ENCODE results near the gene ABCC8. TPM values are rescaled to one million over a fixed set of nuclear protein-coding genes. Genes with fewer than 3 reads are reported as not detected.

ABCC8 gene
- total RNA-seq, 1 experiment from 2014 or later, result 2.4 TPM

DNA sequence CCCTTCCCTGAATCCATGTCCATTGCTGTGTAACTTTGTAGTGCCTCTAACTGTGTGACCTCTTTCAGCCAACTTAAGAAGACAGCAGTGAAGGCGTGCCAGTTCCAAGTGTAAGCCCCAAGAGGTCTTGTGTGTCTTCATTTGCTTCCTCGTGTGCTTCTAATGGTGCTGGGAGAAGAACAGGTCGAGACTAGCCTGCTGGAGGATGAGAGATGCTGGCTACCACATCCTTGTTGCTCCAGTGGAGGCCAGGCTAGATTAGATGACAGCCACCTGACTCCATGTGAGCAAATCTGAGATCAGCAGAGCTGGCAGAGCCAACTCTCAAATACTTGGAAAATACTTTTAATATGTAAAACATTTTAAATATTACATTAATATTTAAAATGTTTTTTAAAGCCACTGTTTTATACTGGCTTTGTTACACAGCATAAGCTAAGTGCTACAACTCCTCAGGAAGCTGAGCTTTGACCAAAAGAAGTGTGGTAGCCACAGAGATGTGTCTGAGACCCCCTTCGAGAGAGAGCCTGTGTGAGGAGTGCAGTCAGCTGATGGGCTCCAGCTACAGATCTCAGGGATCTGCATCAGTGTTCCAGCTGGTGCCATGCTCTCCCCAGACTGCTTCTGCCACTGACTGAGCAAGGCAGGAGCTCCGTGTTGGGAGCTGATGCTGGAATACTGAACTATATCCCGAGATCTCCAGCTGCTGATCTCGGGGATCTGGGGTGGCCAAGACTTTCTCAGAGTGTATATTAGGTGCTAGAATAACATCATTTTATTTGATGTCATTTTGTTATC is 97.1 kb downstream of the ABCC8 start:
- no peak overlapping the region for H4K5ac ChIP-seq (ENCODE audit: insufficient read length, low read depth, low read length)
- H3K18ac ChIP-seq (ENCODE audit: insufficient read length, low read depth, low read length), result no peak overlapping the region
- TF ChIP-seq, protein P1, sequence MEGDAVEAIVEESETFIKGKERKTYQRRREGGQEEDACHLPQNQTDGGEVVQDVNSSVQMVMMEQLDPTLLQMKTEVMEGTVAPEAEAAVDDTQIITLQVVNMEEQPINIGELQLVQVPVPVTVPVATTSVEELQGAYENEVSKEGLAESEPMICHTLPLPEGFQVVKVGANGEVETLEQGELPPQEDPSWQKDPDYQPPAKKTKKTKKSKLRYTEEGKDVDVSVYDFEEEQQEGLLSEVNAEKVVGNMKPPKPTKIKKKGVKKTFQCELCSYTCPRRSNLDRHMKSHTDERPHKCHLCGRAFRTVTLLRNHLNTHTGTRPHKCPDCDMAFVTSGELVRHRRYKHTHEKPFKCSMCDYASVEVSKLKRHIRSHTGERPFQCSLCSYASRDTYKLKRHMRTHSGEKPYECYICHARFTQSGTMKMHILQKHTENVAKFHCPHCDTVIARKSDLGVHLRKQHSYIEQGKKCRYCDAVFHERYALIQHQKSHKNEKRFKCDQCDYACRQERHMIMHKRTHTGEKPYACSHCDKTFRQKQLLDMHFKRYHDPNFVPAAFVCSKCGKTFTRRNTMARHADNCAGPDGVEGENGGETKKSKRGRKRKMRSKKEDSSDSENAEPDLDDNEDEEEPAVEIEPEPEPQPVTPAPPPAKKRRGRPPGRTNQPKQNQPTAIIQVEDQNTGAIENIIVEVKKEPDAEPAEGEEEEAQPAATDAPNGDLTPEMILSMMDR (conservative IDR thresholded peaks at IDR 0.05), result no peak
- H2AFZ ChIP-seq (ENCODE audit: low read length), result no peak overlapping the region
- peaks cover 4% of the 10 kb centered on the region; the same call in 1 of the 2 replicates for H3K27me3 Mint-ChIP-seq (ENCODE audit: low read depth)
- H3K14ac ChIP-seq (ENCODE audit: insufficient read depth, low read length), result no peak overlapping the region
- peaks cover 4 to 13% (median 8%) of the 10 kb centered on the region in 3 experiments for H3K36me3 Mint-ChIP-seq (ENCODE audit: insufficient read depth in 1 of 3, low read depth in 3 of 3)
- H3K4me3 Mint-ChIP-seq, result no peak overlapping the region
- no peaks in the 10 kb centered on the region for H3K4me1 ChIP-seq (ENCODE audit: insufficient read depth, low read length)
- H3K27ac Mint-ChIP-seq, result no peak overlapping the region
- H3K9me3 Mint-ChIP-seq, result peaks cover 13 to 20% of the 10 kb centered on the region in 2 experiments; a peak in 4 of 5 replicates
- H4K91ac ChIP-seq (ENCODE audit: insufficient read length, low read depth, low read length), result no peak overlapping the region
- H3K9me3 ChIP-seq (ENCODE audit: control insufficient read depth, low read depth, low read length), result peaks cover 19% of the 10 kb centered on the region
- H3K79me1 ChIP-seq (ENCODE audit: insufficient read depth, low read depth, low read length, poor library complexity, severe bottlenecking), result no peaks in the 10 kb centered on the region
- no peak overlapping the region for H3K27ac ChIP-seq (ENCODE audit: insufficient read length, low read depth, low read length)
- no peak overlapping the region for H3K56ac ChIP-seq (ENCODE audit: insufficient read length, low read depth, low read length)
- no peak overlapping the region for H4K8ac ChIP-seq (replicated peaks; ENCODE audit: insufficient read length, low read depth, low read length)
- no peak overlapping the region for H3K4me2 ChIP-seq (ENCODE audit: insufficient read depth, insufficient read length, low read length)
- no peak overlapping the region for H3K4ac ChIP-seq (ENCODE audit: low read depth, low read length)
- no peaks in the 10 kb centered on the region for H3K27me3 ChIP-seq (ENCODE audit: insufficient read depth, low read length)
- H2BK5ac ChIP-seq (ENCODE audit: insufficient read length, low read length), result no peak overlapping the region
- no peak for DNase-seq
- H2BK15ac ChIP-seq (ENCODE audit: low read depth, low read length), result no peak overlapping the region
- H3K23ac ChIP-seq (ENCODE audit: insufficient read length, low read depth, low read length), result no peak overlapping the region
- no peaks in the 10 kb centered on the region for H3K23me2 ChIP-seq (ENCODE audit: insufficient read length, low read depth, low read length, poor library complexity, severe bottlenecking)
- peaks cover 3 to 5% of the 10 kb centered on the region in 2 experiments; a peak in 3 of 4 replicates for H3K4me1 Mint-ChIP-seq
- H2BK120ac ChIP-seq (ENCODE audit: low read depth, low read length, poor library complexity, severe bottlenecking), result no peak overlapping the region
- no peak overlapping the region for H3K9ac ChIP-seq (ENCODE audit: extremely low read depth, insufficient read length, low read length)
- no peak overlapping the region for H3T11ph ChIP-seq (ENCODE audit: low read length)
- H3K79me2 ChIP-seq (ENCODE audit: insufficient read depth, low read length), result no peaks in the 10 kb centered on the region
- H2BK12ac ChIP-seq (ENCODE audit: insufficient read length, low read depth, low read length), result no peak overlapping the region
- no peak overlapping the region for H2BK20ac ChIP-seq (ENCODE audit: low read depth, low read length, poor library complexity, severe bottlenecking)
- no peak overlapping the region for H2AK5ac ChIP-seq (ENCODE audit: insufficient read length, low read length)
- H4K20me1 ChIP-seq (ENCODE audit: control insufficient read depth, insufficient read depth, insufficient read length), result no peaks in the 10 kb centered on the region
- no CpG with 5 or more reads among the region's 7 CpGs for WGBS (ENCODE audit: extremely low coverage, insufficient read length, low lambda C conversion rate)

Data from H9 (cell line).